ENCODE results near the gene CAPZA2. TPM values are rescaled to one million over a fixed set of nuclear protein-coding genes. Genes with fewer than 3 reads are reported as not detected.

CAPZA2 gene
- total RNA-seq, 4 donors from 2014 or later, result 142 to 215 (median 176) TPM

DNA sequence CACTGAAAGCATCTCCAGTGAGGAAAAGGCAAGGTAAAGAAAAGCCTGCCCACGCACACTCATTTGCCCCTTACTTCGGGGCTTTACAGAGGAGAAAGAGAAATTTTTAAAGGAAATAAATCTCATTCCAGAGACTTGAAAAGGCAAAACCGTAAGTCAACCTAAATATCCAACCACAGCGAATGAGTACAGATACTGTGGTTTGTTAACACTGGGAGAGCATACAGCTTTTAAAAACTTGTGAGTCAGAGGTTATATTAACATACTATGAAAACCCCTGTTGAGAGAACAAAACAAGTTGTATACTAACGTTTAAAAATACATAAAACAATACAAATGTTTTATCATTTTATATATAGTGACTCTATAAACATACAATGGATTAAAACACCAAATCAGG is 62.4 kb downstream of the CAPZA2 start:
- intact Hi-C loops (cut with DNase I), result no loop called here
- no peaks in the 10 kb centered on the region for H3K4me1 ChIP-seq
- 76 to 78% methylated on average over 5 of the region's 5 CpGs for WGBS, 2 donors
- no peak overlapping the region for H3K4me3 ChIP-seq (replicated peaks in 1 of 3)
- no peaks in the 10 kb centered on the region for H3K27me3 ChIP-seq
- H3K27ac ChIP-seq, result no peak overlapping the region
- TF ChIP-seq POLR2A (IDR thresholded peaks at IDR 0.05), result no peak
- TF ChIP-seq, protein P1, sequence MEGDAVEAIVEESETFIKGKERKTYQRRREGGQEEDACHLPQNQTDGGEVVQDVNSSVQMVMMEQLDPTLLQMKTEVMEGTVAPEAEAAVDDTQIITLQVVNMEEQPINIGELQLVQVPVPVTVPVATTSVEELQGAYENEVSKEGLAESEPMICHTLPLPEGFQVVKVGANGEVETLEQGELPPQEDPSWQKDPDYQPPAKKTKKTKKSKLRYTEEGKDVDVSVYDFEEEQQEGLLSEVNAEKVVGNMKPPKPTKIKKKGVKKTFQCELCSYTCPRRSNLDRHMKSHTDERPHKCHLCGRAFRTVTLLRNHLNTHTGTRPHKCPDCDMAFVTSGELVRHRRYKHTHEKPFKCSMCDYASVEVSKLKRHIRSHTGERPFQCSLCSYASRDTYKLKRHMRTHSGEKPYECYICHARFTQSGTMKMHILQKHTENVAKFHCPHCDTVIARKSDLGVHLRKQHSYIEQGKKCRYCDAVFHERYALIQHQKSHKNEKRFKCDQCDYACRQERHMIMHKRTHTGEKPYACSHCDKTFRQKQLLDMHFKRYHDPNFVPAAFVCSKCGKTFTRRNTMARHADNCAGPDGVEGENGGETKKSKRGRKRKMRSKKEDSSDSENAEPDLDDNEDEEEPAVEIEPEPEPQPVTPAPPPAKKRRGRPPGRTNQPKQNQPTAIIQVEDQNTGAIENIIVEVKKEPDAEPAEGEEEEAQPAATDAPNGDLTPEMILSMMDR (IDR thresholded peaks at IDR 0.05), result no peak
- H3K9me3 ChIP-seq, result no peaks in the 10 kb centered on the region
- no peaks in the 10 kb centered on the region for H3K36me3 ChIP-seq
- DNase-seq, result no peak

GRCh38 chr7:116929021-116929420 is 66.6 kb downstream of the CAPZA2 start:
- no peak overlapping the region for H3K27ac ChIP-seq
- DNase-seq, result no peak
- H3K27me3 ChIP-seq, result no peaks in the 10 kb centered on the region
- intact Hi-C loops (cut with DNase I), result loop anchor here (2.0 kb wide), 1 partner anchor 190 kb away; no protein-coding TSS in a partner anchor
- H3K9me3 ChIP-seq, result no peaks in the 10 kb centered on the region
- no peaks in the 10 kb centered on the region for H3K36me3 ChIP-seq
- TF ChIP-seq, protein P1 (IDR thresholded peaks at IDR 0.05), result no peak
- TF ChIP-seq POLR2A (IDR thresholded peaks at IDR 0.05), result no peak
- 65 to 90% methylated on average over 3 of the region's 3 CpGs for WGBS, 2 donors
- H3K4me3 ChIP-seq (replicated peaks in 1 of 3), result no peak overlapping the region
- H3K4me1 ChIP-seq, result peaks cover 0 to 6% of the 10 kb centered on the region in 2 donors

- H3K27me3 ChIP-seq, result no peaks in the 10 kb centered on the region
- WGBS, 2 donors, result 31 to 36% methylated on average over 25 of the region's 25 CpGs
- intact Hi-C loops (cut with DNase I), result loop anchor here (2.0 to 10.0 kb wide), 2 partner anchors 55 to 189 kb away; no protein-coding TSS in a partner anchor
- TF ChIP-seq, protein P1 (IDR thresholded peaks at IDR 0.05), result peak; percentile 87 to 95 (median 90)
- TF ChIP-seq POLR2A (IDR thresholded peaks at IDR 0.05), result no peak
- H3K36me3 ChIP-seq, result no peaks in the 10 kb centered on the region
- DNase-seq, result peak; percentile 84 to 89
- no peak overlapping the region for H3K4me3 ChIP-seq (replicated peaks in 1 of 3)
- H3K4me1 ChIP-seq, result peaks cover 0 to 6% of the 10 kb centered on the region in 2 donors
- no peak overlapping the region for H3K27ac ChIP-seq
- no peaks in the 10 kb centered on the region for H3K9me3 ChIP-seq
Measured at GRCh38 chr7:116929914-116930913, 67.8 kb downstream of the CAPZA2 start.

DNA sequence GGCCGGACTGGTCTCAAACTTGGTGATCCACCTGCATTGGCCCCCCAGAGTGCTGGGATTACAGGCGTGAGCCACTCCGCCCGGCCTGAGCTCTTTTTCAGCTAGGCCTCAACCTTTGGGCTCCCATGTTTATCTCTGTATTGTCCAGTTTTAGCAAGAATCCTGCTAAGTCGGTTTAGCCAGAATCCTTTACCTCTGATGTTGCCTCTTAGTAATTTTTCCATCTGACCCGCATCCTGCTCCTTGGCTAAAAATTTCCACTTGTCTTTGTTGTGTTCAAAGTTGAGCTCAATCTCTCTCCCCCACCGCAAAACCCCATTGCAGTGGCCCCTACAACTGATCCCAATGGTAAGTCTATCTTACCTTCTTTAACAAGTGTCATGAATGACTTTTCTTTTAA is 70.2 kb downstream of the CAPZA2 start:
- no peaks in the 10 kb centered on the region for H3K36me3 ChIP-seq
- no peak overlapping the region for H3K27ac ChIP-seq
- intact Hi-C loops (cut with DNase I), result loop anchor here (10.0 kb wide), 1 partner anchor 52 kb away; no protein-coding TSS in a partner anchor
- no peak for DNase-seq
- TF ChIP-seq POLR2A (IDR thresholded peaks at IDR 0.05), result no peak
- TF ChIP-seq, protein P1 (IDR thresholded peaks at IDR 0.05), result no peak
- H3K27me3 ChIP-seq, result no peaks in the 10 kb centered on the region
- H3K4me1 ChIP-seq, result peaks cover 0 to 6% of the 10 kb centered on the region in 2 donors
- H3K9me3 ChIP-seq, result no peaks in the 10 kb centered on the region
- 97 to 98% methylated on average over 7 of the region's 7 CpGs for WGBS, 2 donors
- no peak overlapping the region for H3K4me3 ChIP-seq (replicated peaks in 1 of 3)

- WGBS, 2 donors, result 83 to 94% methylated on average over 3 of the region's 3 CpGs
- intact Hi-C loops (cut with DNase I), result loop anchor here (10.0 kb wide), 1 partner anchor 51 kb away; no protein-coding TSS in a partner anchor
- Histone ChIP-seq H3K27ac (no peak overlapping the region), H3K4me3 (replicated peaks in 1 of 3) (no peak overlapping the region), H3K36me3 (no peaks in the 10 kb centered on the region), H3K9me3 (no peaks in the 10 kb centered on the region), H3K27me3 (no peaks in the 10 kb centered on the region), H3K4me1 (peaks cover 0 to 6% of the 10 kb centered on the region in 2 donors)
- no peak for TF ChIP-seq POLR2A (IDR thresholded peaks at IDR 0.05)
- TF ChIP-seq, protein P1 (IDR thresholded peaks at IDR 0.05), result no peak
- DNase-seq, result no peak
Measured at GRCh38 chr7:116933465-116933864, 71.1 kb downstream of the CAPZA2 start.
